Measurements from ENCODE around the gene GPR132. TPM values are rescaled to one million over a fixed set of nuclear protein-coding genes. Genes with fewer than 3 reads are reported as not detected.

The GPR132 gene
- total RNA-seq, 1 donor from 2014 or later: 1.3 TPM

DNA sequence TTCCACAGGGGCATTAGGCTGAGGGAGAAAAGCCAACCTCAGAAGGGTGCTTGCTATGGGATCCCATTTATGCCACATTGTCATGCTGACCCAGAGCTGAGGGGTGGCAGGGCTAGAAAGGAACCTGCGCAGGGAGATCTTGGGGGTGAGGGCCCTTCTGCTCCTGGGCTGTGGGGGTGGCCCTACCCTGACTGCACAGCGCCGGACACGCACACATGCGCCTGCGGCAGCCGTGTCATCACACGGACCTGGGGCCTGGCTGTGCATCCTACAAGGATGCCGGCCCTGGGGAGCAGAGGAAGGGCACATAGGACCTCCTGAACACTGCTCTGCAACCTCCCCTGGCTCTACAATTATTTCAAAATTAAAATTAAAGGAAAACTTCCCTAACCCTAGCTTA lies 51.2 kb downstream of the GPR132 start:
- DNase-seq (no peak), ATAC-seq (no peak)
- intact Hi-C loops (cut with micrococcal nuclease): no loop called here

DNA sequence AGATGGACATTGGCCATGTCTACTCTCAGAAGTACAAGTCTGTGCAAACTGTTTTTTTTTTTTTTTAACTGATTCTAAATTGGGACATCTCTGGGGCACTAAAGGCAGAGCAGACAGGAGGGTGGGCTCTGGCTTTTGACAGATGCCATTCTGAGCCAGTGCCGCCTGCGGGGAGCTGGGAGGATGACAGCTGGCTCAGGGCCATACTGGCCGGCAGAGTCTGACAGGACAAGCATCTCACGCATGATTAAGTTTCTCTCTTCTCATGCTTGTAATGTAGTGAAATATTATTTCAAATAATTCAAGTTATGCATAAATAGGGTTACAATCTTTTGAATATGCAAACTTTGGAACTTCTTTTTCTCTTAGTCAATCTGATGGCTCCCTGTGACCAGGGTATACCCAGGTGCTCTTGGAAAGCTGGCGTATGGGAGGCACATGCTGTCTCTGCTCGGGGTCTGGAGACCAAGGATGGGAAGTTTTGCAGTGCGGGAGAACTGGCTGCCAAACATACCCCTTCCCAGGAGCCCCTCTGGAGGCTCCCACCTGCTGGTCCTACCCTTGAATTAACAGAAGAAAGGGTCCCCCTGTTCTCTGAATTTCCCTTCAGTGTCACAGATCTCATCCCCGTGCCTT lies 52.0 kb downstream of the GPR132 start:
- intact Hi-C loops (cut with micrococcal nuclease): no loop called here
- ATAC-seq: peak; percentile 84
- peak; percentile 73 for DNase-seq

GRCh38 chr14:105012171-105012985 lies 52.9 kb downstream of the GPR132 start:
- ATAC-seq: peak; percentile 86
- DNase-seq: no peak
- intact Hi-C loops (cut with micrococcal nuclease): no loop called here

DNA sequence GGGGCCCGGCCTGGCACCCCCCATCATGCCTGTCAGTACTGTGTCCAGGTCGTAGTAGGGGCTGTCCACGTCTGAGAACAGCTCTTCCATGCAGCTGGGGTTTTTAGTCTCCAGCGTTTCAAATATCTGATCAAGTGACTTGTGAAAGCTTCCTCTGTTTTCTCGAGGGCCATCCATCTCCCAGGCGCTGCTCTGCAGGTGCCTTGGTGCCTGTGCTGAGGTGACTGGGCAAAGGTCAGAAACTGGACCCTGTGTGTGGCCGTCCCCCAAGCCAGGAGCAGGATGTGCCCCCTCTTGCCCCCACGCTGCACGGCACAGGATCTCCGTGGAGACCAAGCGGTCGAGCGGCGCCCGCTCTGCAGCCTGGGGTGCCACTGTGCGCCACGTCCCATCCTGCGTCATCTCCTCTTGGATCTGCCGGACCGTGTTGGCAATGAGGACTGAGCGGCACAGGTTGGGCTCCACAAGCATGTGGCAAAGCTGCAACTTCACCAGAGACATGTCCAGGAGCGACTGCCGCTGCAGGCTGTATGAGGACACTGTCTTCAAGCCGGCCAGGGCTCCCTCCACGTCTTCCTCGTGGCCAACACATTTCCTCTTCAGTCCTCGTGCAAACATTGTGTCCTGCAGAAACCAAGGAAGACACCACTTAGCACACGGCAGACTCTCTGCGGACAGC lies 53.8 kb downstream of the GPR132 start:
- intact Hi-C loops (cut with micrococcal nuclease): no loop called here
- DNase-seq (no peak), ATAC-seq (no peak)

GRCh38 chr14:105010891-105011291 lies 54.3 kb downstream of the GPR132 start:
- no peak for DNase-seq
- intact Hi-C loops (cut with micrococcal nuclease): no loop called here
- ATAC-seq: no peak

- no peak for ATAC-seq
- no peak for DNase-seq
- intact Hi-C loops (cut with micrococcal nuclease): no loop called here
Measured at GRCh38 chr14:105010106-105010505, 55.1 kb downstream of the GPR132 start.

GRCh38 chr14:105007593-105008264 lies 57.5 kb downstream of the GPR132 start:
- no peak for DNase-seq
- intact Hi-C loops (cut with micrococcal nuclease): no loop called here
- no peak for ATAC-seq

DNA sequence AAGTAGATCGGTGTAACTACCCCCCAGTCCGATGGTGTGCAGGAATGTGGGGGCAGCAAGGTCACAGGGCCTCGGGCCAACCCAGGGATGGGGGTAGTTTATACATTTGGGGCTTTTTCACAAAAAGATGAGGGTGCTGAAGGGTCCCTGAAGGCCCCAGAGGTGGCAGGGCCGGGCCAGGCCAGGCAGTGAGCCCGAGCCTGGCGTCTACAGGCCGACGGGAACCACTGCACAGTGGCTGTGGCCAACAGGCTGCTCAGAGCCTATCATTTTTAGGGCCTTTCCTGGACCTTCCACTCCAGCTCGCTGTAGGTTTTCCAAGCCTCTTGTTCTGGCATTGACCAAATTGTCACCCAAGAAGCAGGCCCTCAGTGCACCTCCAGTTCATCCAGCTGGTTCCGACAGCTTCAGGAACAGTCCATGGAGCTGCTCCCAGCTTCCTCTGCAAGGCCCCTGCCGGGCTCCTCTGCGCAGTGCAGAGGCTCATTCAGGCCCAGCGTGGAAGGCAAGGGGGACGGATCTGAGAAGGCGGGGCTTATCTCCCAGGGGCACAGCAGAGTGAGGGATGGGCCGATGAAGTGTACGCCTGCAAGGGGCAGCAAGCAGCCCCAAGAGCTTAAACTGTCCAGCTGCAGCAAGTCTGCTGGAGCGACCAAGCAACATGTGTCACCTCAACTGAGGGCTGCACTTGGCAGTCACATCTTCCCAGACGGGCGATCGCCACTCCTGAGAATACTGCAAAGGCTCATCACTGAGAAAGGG lies 58.2 kb downstream of the GPR132 start:
- no peak for ATAC-seq
- no peak for DNase-seq
- intact Hi-C loops (cut with micrococcal nuclease): no loop called here

GRCh38 chr14:105005929-105006830 lies 59.0 kb downstream of the GPR132 start:
- ATAC-seq: no peak
- DNase-seq: no peak
- intact Hi-C loops (cut with micrococcal nuclease): no loop called here

DNA sequence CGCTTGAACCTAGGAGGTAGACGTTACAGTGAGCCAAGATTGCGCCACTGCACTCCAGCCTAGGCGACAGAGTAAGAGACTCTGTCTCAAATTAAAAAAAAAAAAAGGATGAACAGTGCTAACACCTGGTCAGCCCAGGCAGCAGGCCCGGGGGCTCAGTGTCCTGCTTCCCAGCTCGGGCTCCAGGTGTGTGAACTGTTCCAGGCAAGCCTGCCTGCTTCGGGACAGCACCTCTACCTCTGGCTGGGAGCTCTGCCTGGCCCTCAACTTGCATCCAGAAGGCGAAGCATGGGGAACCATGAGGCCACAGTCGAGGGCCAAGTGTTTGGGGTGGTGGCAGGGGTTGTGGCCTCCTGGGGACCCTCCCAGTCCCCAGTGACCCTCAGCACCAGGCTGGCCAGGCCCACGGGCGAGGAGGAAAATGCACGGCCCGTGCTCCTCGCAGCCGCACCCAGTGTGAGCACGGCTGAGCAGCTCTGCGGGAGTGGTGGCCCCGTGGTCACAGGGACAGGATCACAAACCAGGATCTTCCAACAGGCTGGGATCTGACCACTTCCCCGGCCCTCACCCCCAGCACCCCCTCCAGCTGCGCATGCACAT lies 59.8 kb downstream of the GPR132 start:
- DNase-seq: no peak
- ATAC-seq: no peak
- intact Hi-C loops (cut with micrococcal nuclease): no loop called here

Other genes with a start within 250 kb of the GPR132 start
- 10.7 TPM for gene CEP170B, start 200.2 kb downstream of the GPR132 start, total RNA-seq
- gene PLD4, start 140.6 kb downstream of the GPR132 start, total RNA-seq: 0.27 TPM
- 2.5 TPM for gene AHNAK2, start 87.1 kb downstream of the GPR132 start, total RNA-seq
- gene CLBA1, start 79.6 kb downstream of the GPR132 start, total RNA-seq: 1.5 TPM
- gene CDCA4, start 44.3 kb downstream of the GPR132 start, total RNA-seq: 1.9 TPM
- 33.6 TPM for gene JAG2, start 103.3 kb upstream of the GPR132 start, total RNA-seq
- gene NUDT14, start 115.9 kb upstream of the GPR132 start, total RNA-seq: 34.7 TPM
- 51.6 TPM for gene BTBD6, start 183.1 kb upstream of the GPR132 start, total RNA-seq
- gene BRF1, start 235.6 kb upstream of the GPR132 start, total RNA-seq: 20.3 TPM
- gene PACS2, start 249.3 kb upstream of the GPR132 start, total RNA-seq: 76.2 TPM